IMR-90 (cell line): ENCODE measurements around the gene NPFF. TPM values are rescaled to one million over a fixed set of nuclear protein-coding genes. Genes with fewer than 3 reads are reported as not detected.

Experiments
- ATAC-seq: fragments of 200-7000 bp; cut with Tn5 transposase; 2 replicates; pipeline ENCODE4 v1.9.1; 2020; ENCODE audit warnings: low read depth, mild to moderate bottlenecking, moderate library complexity
- BruUV-seq: library from RNA; stranded (reverse); fragments of 400-500 nt; replicated peaks from 2 replicates; lab custom pipeline; 2021; lab: Mats Ljungman, UMichigan
- CTCF ChIA-PET: fragments of 300-600 bp; formaldehyde crosslinking; extraction: SDS; loops from one replicate; lab custom pipeline; 2021; ENCODE audit warnings: antibody characterized with exemption; lab: Yijun Ruan, JAX
- POLR2A ChIA-PET: fragments of 300-600 bp; sonication (Branson Sonifier 250); formaldehyde crosslinking; loops from one replicate; lab custom pipeline; 2022; ENCODE audit warnings: antibody characterized with exemption; ENCODE audit not compliant: unreplicated experiment; lab: Charles Lee
- DNase-seq: peaks from one replicate; pipeline ENCODE4 v3.0.0; 2013
- H2AFZ ChIP-seq: replicated peaks from 2 replicates; pipeline ENCODE3; 2013; ENCODE audit warnings: low read length, mild to moderate bottlenecking; ENCODE audit not compliant: poor library complexity
- H2AK5ac ChIP-seq: 2 replicates; pipeline ENCODE4 v1.6.1; 2013; ENCODE audit warnings: low read depth, low read length, inconsistent platforms
- H2AK9ac ChIP-seq: replicated peaks from 2 replicates; pipeline ENCODE3; 2013; ENCODE audit warnings: mild to moderate bottlenecking, low read depth, low read length, moderate library complexity; ENCODE audit not compliant: poor library complexity
- H2BK120ac ChIP-seq: 2 replicates; pipeline ENCODE4 v1.6.1; 2013; ENCODE audit warnings: low read depth, low read length, inconsistent platforms
- H2BK15ac ChIP-seq: 3 replicates; pipeline ENCODE4 v1.6.1; 2013; ENCODE audit warnings: low read depth, low read length, inconsistent platforms
- H2BK20ac ChIP-seq: 2 replicates; pipeline ENCODE4 v1.6.1; 2013; ENCODE audit warnings: low read depth, mild to moderate bottlenecking, inconsistent platforms, low read length, moderate library complexity
- H2BK5ac ChIP-seq: 2 replicates; pipeline ENCODE4 v1.6.1; 2013; ENCODE audit warnings: mild to moderate bottlenecking, low read depth, low read length, inconsistent platforms; ENCODE audit not compliant: poor library complexity, severe bottlenecking
- H3K14ac ChIP-seq: replicated peaks from 2 replicates; pipeline ENCODE4 v1.6.1; 2013; ENCODE audit warnings: low read depth, low read length, inconsistent platforms
- H3K18ac ChIP-seq: 2 replicates; pipeline ENCODE4 v1.6.1; 2013; ENCODE audit warnings: low read depth, low read length, control low read depth
- H3K23ac ChIP-seq: 2 replicates; pipeline ENCODE4 v1.6.1; 2013; ENCODE audit warnings: low read depth, low read length, inconsistent platforms
- H3K27ac ChIP-seq: 2 replicates; pipeline ENCODE4 v1.5.1; 2013; ENCODE audit warnings: mild to moderate bottlenecking, control low read depth, low read length; ENCODE audit not compliant: insufficient read depth
- H3K27me3 ChIP-seq: 2 replicates; pipeline ENCODE4 v1.6.1; 2013; ENCODE audit warnings: low read length; ENCODE audit not compliant: control insufficient read depth, insufficient read depth
- H3K36me3 ChIP-seq: 2 replicates; pipeline ENCODE4 v1.6.1; 2013; ENCODE audit warnings: low read length, mixed read lengths; ENCODE audit not compliant: control insufficient read depth, insufficient read depth
- H3K4ac ChIP-seq: 2 replicates; pipeline ENCODE4 v1.6.1; 2013; ENCODE audit warnings: low read depth, low read length, inconsistent platforms
- H3K4me1 ChIP-seq: 2 replicates; pipeline ENCODE4 v1.6.1; 2013; ENCODE audit warnings: low read length, mixed read lengths; ENCODE audit not compliant: control insufficient read depth, insufficient read depth
- H3K4me2 ChIP-seq: 2 replicates; pipeline ENCODE4 v1.6.1; 2013; ENCODE audit warnings: low read depth, mild to moderate bottlenecking, control low read depth, low read length, moderate library complexity
- H3K4me3 ChIP-seq: 2 replicates; pipeline ENCODE4 v1.5.1; 2013; ENCODE audit warnings: low read depth, mild to moderate bottlenecking, control low read depth, low read length, moderate library complexity; ENCODE audit not compliant: insufficient read depth
- H3K56ac ChIP-seq: 2 replicates; pipeline ENCODE4 v1.6.1; 2013; ENCODE audit warnings: low read length, inconsistent platforms; ENCODE audit not compliant: insufficient read depth; ENCODE audit errors: extremely low read depth
- H3K79me1 ChIP-seq, 2 experiments: 2 replicates each; pipeline ENCODE4 v1.6.1; 2013; ENCODE audit warnings: low read length in 2 of 2, inconsistent platforms in 1 of 2, low read depth in 1 of 2
- H3K9ac ChIP-seq: 2 replicates; pipeline ENCODE4 v1.6.1; 2013; ENCODE audit warnings: low read depth, low read length, control low read depth
- H3K9me1 ChIP-seq: 2 replicates; pipeline ENCODE4 v1.6.1; 2013; ENCODE audit warnings: low read length, inconsistent platforms; ENCODE audit not compliant: insufficient read depth
- H3K9me3 ChIP-seq: 2 replicates; pipeline ENCODE4 v1.6.1; 2013; ENCODE audit warnings: low read length; ENCODE audit not compliant: control insufficient read depth, insufficient read depth
- H4K20me1 ChIP-seq: 2 replicates; pipeline ENCODE4 v1.6.1; 2013; ENCODE audit warnings: low read length, inconsistent platforms; ENCODE audit not compliant: insufficient read depth
- H4K5ac ChIP-seq: 2 replicates; pipeline ENCODE4 v1.6.1; 2013; ENCODE audit warnings: mild to moderate bottlenecking, low read depth, low read length, control low read depth
- H4K8ac ChIP-seq, 2 experiments: 2 replicates each; pipeline ENCODE4 v1.6.1; 2013; ENCODE audit warnings: low read depth in 2 of 2, low read length in 2 of 2, control low read depth in 1 of 2, inconsistent platforms in 1 of 2
- H4K91ac ChIP-seq: 2 replicates; pipeline ENCODE4 v1.6.1; 2013; ENCODE audit warnings: low read depth, low read length, inconsistent platforms; ENCODE audit not compliant: insufficient read depth
- BHLHE40 ChIP-seq: fragments of 150-350 bp; IDR thresholded peaks from 2 replicates; pipeline ENCODE4 v1.6.1; 2016; ENCODE audit warnings: mild to moderate bottlenecking, low read depth, low read length
- CEBPB ChIP-seq: IDR thresholded peaks from 2 replicates; pipeline ENCODE4 v1.6.1; 2012; ENCODE audit warnings: low read depth, low read length, improper control_type of control experiment
- FOS ChIP-seq: fragments of 150-350 bp; IDR thresholded peaks from 2 replicates; pipeline ENCODE4 v1.6.1; 2016; ENCODE audit warnings: low read depth, low read length
- MAZ ChIP-seq: IDR thresholded peaks from 2 replicates; pipeline ENCODE4 v1.6.1; 2012; ENCODE audit warnings: low read depth, mild to moderate bottlenecking, low read length, improper control_type of control experiment, moderate library complexity, borderline replicate concordance
- NFE2L2 ChIP-seq: fragments of 150-350 bp; IDR thresholded peaks from 2 replicates; pipeline ENCODE4 v1.6.1; 2016; ENCODE audit warnings: low read depth, mild to moderate bottlenecking, low read length
- RCOR1 ChIP-seq: IDR thresholded peaks from 2 replicates; pipeline ENCODE4 v1.6.1; 2012; ENCODE audit warnings: mild to moderate bottlenecking, low read length, improper control_type of control experiment; ENCODE audit not compliant: insufficient replicate concordance
- whole genome bisulfite sequencing, 2 experiments: methylation state at CpG; one replicate each; pipeline versions ENCODE4 v1.1.5 to v1.1.7; 2013; ENCODE audit warnings: missing lambda C conversion rate in 2 of 2; ENCODE audit not compliant: insufficient read length in 1 of 2; ENCODE audit errors: extremely low coverage in 2 of 2; 5-methylcytosine and 5-hydroxymethylcytosine counted together
- dilution Hi-C: fragments of 300-500 bp; cut with HindIII; formaldehyde crosslinking; loops from one replicate; pipeline ENCODE4 v1.14.3; 2018; ENCODE audit warnings: low sequenced_read_pairs; ENCODE audit not compliant: unreplicated experiment
- in situ Hi-C: fragments of 300-500 bp; cut with MboI; formaldehyde crosslinking; loops from 3 replicates; pipeline ENCODE4 v1.14.3; 2019; ENCODE audit warnings: low sequenced_read_pairs, inconsistent platforms, mixed read lengths
- intact Hi-C: fragments of 100-400 bp; cut with micrococcal nuclease; formaldehyde crosslinking; loops from 2 replicates; pipeline ENCODE4 v1.10.0; 2022
- polyA plus RNA-seq, 3 experiments: library from polyadenylated mRNA; depleted of rRNA; stranded (reverse); fragments of >200 nt; gene quantifications; 2 replicates each; pipeline ENCODE4 v1.2.3, GENCODE V29; 2012; ENCODE audit warnings: low replicate concordance in 1 of 3
- total RNA-seq: library from RNA; depleted of rRNA; stranded (reverse); fragments of >200 nt; gene quantifications from 2 replicates; pipeline ENCODE4 v1.2.3, GENCODE V29; 2012
- TF ChIP-seq, protein P1 (sequence below): fragments of 150-350 bp; IDR thresholded peaks from 2 replicates; pipeline ENCODE4 v1.6.1; 2016; ENCODE audit warnings: low read depth, mild to moderate bottlenecking, low read length, moderate library complexity, borderline replicate concordance
- TF ChIP-seq, protein P2 (sequence below): conservative IDR thresholded peaks from 2 replicates; pipeline ENCODE4 v1.5.1; 2012; ENCODE audit warnings: mild to moderate bottlenecking, low read depth, low read length, improper control_type of control experiment
- TF ChIP-seq, protein P3 (sequence below): fragments of 150-350 bp; IDR thresholded peaks from 2 replicates; pipeline ENCODE4 v1.6.1; 2017; ENCODE audit warnings: mild to moderate bottlenecking, antibody characterized with exemption, low read length, low read depth

The NPFF gene
- total and polyA plus RNA-seq, 2 of the 4 experiments (the other 2 are of a cell fraction): not detected

GRCh38 chr12:53530061-53530460 is 22.8 kb upstream of the NPFF start:
- ATAC-seq (no peak), DNase-seq (no peak)
- Histone ChIP-seq H3K4ac (no peak overlapping the region), H3K36me3 (peaks cover 39% of the 10 kb centered on the region), H4K91ac (no peak overlapping the region; the same call in 1 of the 2 replicates), H3K79me1 (peaks cover 0 to 4% of the 10 kb centered on the region in 2 experiments; a peak in 1 of 4 replicates), H3K4me2 (no peak overlapping the region), H2AK9ac (no peak overlapping the region), H3K4me3 (no peak overlapping the region), H4K5ac (no peak overlapping the region), H3K9ac (no peak overlapping the region), H2BK20ac (peak overlapping the region; percentile 82; the same call in 1 of the 2 replicates), H4K20me1 (no peaks in the 10 kb centered on the region), H3K23ac (no peak overlapping the region), H2AFZ (no peak overlapping the region), H3K14ac (no peak overlapping the region; the same call in 1 of the 2 replicates), H3K27me3 (no peaks in the 10 kb centered on the region), H3K27ac (no peak overlapping the region), H2AK5ac (peak overlapping the region; percentile 85; the same call in 1 of the 2 replicates), H3K9me1 (peaks cover 4% of the 10 kb centered on the region), H3K4me1 (peaks cover 1% of the 10 kb centered on the region; the same call in 1 of the 2 replicates), H4K8ac (no peak overlapping the region), H2BK5ac (no peak overlapping the region), H3K18ac (no peak overlapping the region), H2BK120ac (no peak overlapping the region), H2BK15ac (no peak overlapping the region), H3K9me3 (no peaks in the 10 kb centered on the region), H3K56ac (no peak overlapping the region)
- dilution Hi-C loops (no loop called here), intact Hi-C loops (no loop called here), in situ Hi-C loops (no loop called here)
- 100% methylated on average over 1 of the region's 2 CpGs; no CpG with 5 or more reads in 1 of the 2 experiments for WGBS, 2 experiments
- POLR2A ChIA-PET: no interaction called here
- BruUV-seq: no TSS peak
- TF ChIP-seq FOS (no peak), BHLHE40 (no peak), CEBPB (no peak), NFE2L2 (no peak), RCOR1 (no peak), MAZ (no peak)
- TF ChIP-seq, protein P1, sequence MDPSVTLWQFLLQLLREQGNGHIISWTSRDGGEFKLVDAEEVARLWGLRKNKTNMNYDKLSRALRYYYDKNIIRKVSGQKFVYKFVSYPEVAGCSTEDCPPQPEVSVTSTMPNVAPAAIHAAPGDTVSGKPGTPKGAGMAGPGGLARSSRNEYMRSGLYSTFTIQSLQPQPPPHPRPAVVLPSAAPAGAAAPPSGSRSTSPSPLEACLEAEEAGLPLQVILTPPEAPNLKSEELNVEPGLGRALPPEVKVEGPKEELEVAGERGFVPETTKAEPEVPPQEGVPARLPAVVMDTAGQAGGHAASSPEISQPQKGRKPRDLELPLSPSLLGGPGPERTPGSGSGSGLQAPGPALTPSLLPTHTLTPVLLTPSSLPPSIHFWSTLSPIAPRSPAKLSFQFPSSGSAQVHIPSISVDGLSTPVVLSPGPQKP: no peak
- TF ChIP-seq, protein P2, sequence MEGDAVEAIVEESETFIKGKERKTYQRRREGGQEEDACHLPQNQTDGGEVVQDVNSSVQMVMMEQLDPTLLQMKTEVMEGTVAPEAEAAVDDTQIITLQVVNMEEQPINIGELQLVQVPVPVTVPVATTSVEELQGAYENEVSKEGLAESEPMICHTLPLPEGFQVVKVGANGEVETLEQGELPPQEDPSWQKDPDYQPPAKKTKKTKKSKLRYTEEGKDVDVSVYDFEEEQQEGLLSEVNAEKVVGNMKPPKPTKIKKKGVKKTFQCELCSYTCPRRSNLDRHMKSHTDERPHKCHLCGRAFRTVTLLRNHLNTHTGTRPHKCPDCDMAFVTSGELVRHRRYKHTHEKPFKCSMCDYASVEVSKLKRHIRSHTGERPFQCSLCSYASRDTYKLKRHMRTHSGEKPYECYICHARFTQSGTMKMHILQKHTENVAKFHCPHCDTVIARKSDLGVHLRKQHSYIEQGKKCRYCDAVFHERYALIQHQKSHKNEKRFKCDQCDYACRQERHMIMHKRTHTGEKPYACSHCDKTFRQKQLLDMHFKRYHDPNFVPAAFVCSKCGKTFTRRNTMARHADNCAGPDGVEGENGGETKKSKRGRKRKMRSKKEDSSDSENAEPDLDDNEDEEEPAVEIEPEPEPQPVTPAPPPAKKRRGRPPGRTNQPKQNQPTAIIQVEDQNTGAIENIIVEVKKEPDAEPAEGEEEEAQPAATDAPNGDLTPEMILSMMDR: no peak
- TF ChIP-seq, protein P3, sequence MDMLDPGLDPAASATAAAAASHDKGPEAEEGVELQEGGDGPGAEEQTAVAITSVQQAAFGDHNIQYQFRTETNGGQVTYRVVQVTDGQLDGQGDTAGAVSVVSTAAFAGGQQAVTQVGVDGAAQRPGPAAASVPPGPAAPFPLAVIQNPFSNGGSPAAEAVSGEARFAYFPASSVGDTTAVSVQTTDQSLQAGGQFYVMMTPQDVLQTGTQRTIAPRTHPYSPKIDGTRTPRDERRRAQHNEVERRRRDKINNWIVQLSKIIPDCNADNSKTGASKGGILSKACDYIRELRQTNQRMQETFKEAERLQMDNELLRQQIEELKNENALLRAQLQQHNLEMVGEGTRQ: no peak
- CTCF ChIA-PET: interaction anchor here (0.8 kb wide), 1 partner anchor 13 kb away, joined by 3 read pairs; no protein-coding TSS in a partner anchor
